CD14-positive monocyte (primary cell): ENCODE results near the gene CFAP90. TPM values are rescaled to one million over a fixed set of nuclear protein-coding genes. Genes with fewer than 3 reads are reported as not detected.

Experiments
- DNase-seq, 3 donors: peaks; one replicate each; pipeline ENCODE4 v3.0.0-alpha.2; 2011 to 2022
- H2AFZ ChIP-seq: 2 replicates; pipeline ENCODE4 v1.6.0; 2012; ENCODE audit warnings: mild to moderate bottlenecking, low read depth, low read length, inconsistent platforms; ENCODE audit not compliant: insufficient read depth, poor library complexity, severe bottlenecking
- H3K27ac ChIP-seq, 2 donors: 1 replicate in 1 of 2; 2 replicates in 1 of 2; pipeline ENCODE4 v1.5.1; 2012 to 2013; ENCODE audit warnings: low read length in 2 of 2, control low read depth in 1 of 2, inconsistent platforms in 1 of 2, low read depth in 1 of 2, mild to moderate bottlenecking in 1 of 2
- H3K27me3 ChIP-seq, 2 donors: one replicate each; pipeline versions ENCODE4 v1.6.0 to v1.6.1; 2011 to 2013; ENCODE audit warnings: low read length in 2 of 2; ENCODE audit not compliant: control insufficient read depth in 2 of 2, insufficient read depth in 2 of 2
- H3K36me3 ChIP-seq, 2 donors: replicated peaks in 1 of 2; 1 replicate in 1 of 2; 2 replicates in 1 of 2; pipeline versions ENCODE4 v1.5.1 to v1.6.1; 2012 to 2013; ENCODE audit warnings: low read length in 2 of 2, control low read depth in 1 of 2, inconsistent platforms in 1 of 2, mild to moderate bottlenecking in 1 of 2; ENCODE audit not compliant: insufficient read depth in 2 of 2, control insufficient read depth in 1 of 2
- H3K4me1 ChIP-seq, 2 donors: 1 replicate in 1 of 2; 2 replicates in 1 of 2; pipeline versions ENCODE4 v1.5.1 to v1.6.1; 2012 to 2013; ENCODE audit warnings: low read length in 2 of 2, control low read depth in 1 of 2, inconsistent platforms in 1 of 2, mild to moderate bottlenecking in 1 of 2, moderate library complexity in 1 of 2; ENCODE audit not compliant: insufficient read depth in 2 of 2, control insufficient read depth in 1 of 2
- H3K4me2 ChIP-seq: replicated peaks from 2 replicates; pipeline ENCODE3; 2012; ENCODE audit warnings: low read length, moderate library complexity, mild to moderate bottlenecking; ENCODE audit not compliant: poor library complexity, severe bottlenecking; ENCODE audit errors: extremely low read depth
- H3K4me3 ChIP-seq, 3 experiments: fragments of 200-600 bp in 1 of 3; sonication (generic) in 1 of 3; replicated peaks in 1 of 3; 1 replicate in 2 of 3; 2 replicates in 1 of 3; pipeline ENCODE4 v1.5.1; 2011 to 2013; ENCODE audit warnings: low read length in 3 of 3, mild to moderate bottlenecking in 3 of 3, control low read depth in 2 of 3, low read depth in 2 of 3, inconsistent platforms in 1 of 3, moderate library complexity in 1 of 3
- H3K79me2 ChIP-seq: 2 replicates; pipeline ENCODE4 v1.6.0; 2012; ENCODE audit warnings: mild to moderate bottlenecking, control low read depth, inconsistent platforms, low read length, moderate library complexity; ENCODE audit not compliant: insufficient read depth
- H3K9ac ChIP-seq: 2 replicates; pipeline ENCODE4 v1.6.0; 2017; ENCODE audit warnings: low read length, mild to moderate bottlenecking; ENCODE audit not compliant: insufficient read depth, poor library complexity, severe bottlenecking
- H3K9me3 ChIP-seq, 2 donors: replicated peaks in 1 of 2; 1 replicate in 1 of 2; 2 replicates in 1 of 2; pipeline versions ENCODE4 v1.5.1 to v1.6.1; 2012 to 2013; ENCODE audit warnings: low read length in 2 of 2, control low read depth in 1 of 2; ENCODE audit not compliant: control insufficient read depth in 1 of 2, insufficient read depth in 1 of 2
- H4K20me1 ChIP-seq: 2 replicates; pipeline ENCODE4 v1.6.0; 2012; ENCODE audit warnings: mild to moderate bottlenecking, low read length, control low read depth, moderate library complexity; ENCODE audit not compliant: insufficient read depth
- H3K27ac Mint-ChIP-seq, 7 donors: one replicate each; pipeline ENCODE4 v1.8.0; 2020; ENCODE audit warnings: mild to moderate bottlenecking in 7 of 7, mixed read lengths in 7 of 7, moderate library complexity in 6 of 7, inconsistent platforms in 2 of 7
- H3K27me3 Mint-ChIP-seq, 3 donors: one replicate each; pipeline ENCODE4 v1.8.0; 2021 to 2022; ENCODE audit warnings: low read depth in 3 of 3, mild to moderate bottlenecking in 3 of 3, mixed read lengths in 3 of 3, moderate library complexity in 3 of 3, inconsistent platforms in 1 of 3
- H3K36me3 Mint-ChIP-seq, 2 donors: one replicate each; pipeline ENCODE4 v1.8.0; 2020; ENCODE audit warnings: mixed read lengths in 2 of 2, inconsistent platforms in 1 of 2, mild to moderate bottlenecking in 1 of 2
- H3K4me1 Mint-ChIP-seq: one replicate; pipeline ENCODE4 v1.8.0; 2020; ENCODE audit warnings: mild to moderate bottlenecking, mixed read lengths
- H3K4me3 Mint-ChIP-seq, 2 donors: one replicate each; pipeline ENCODE4 v1.8.0; 2020; ENCODE audit warnings: mild to moderate bottlenecking in 2 of 2, mixed read lengths in 2 of 2, moderate library complexity in 1 of 2
- H3K9me3 Mint-ChIP-seq, 7 donors: one replicate each; pipeline ENCODE4 v1.8.0; 2020 to 2022; ENCODE audit warnings: mixed read lengths in 7 of 7, mild to moderate bottlenecking in 6 of 7, moderate library complexity in 6 of 7, inconsistent platforms in 2 of 7
- WGBS: methylation state at CpG from one replicate; pipeline ENCODE4 v1.1.5; 2013; ENCODE audit warnings: missing lambda C conversion rate; ENCODE audit not compliant: insufficient coverage; 5-methylcytosine and 5-hydroxymethylcytosine counted together
- intact Hi-C, 2 donors: fragments of 100-400 bp; cut with micrococcal nuclease; formaldehyde crosslinking; loops; one replicate each; pipeline versions ENCODE4 v1.15.0 to v1.15.1; 2023
- polyA plus RNA-seq, 3 donors: library from polyadenylated mRNA; depleted of rRNA in 1 of 3; unstranded in 2 of 3; stranded (reverse) in 1 of 3; fragments of 300-500 nt in 2 of 3; fragments of >200 nt in 1 of 3; fragmentation: Illumina TruSeq in 2 of 3; gene quantifications; 1 replicate in 2 of 3; 2 replicates in 1 of 3; pipeline ENCODE4 v1.2.3, GENCODE V29; 2012 to 2021
- TF ChIP-seq, protein P1 (sequence below): fragments of 200-600 bp; IDR thresholded peaks from one replicate; pipeline ENCODE4 v1.8.0; 2022; ENCODE audit warnings: antibody characterized with exemption, mild to moderate bottlenecking

Gene CFAP90
- polyA plus RNA-seq, 3 donors: not detected

GRCh38 chr5:7781899-7782298 lies 69.0 kb downstream of the CFAP90 start:
- Histone ChIP-seq H3K36me3 (no peaks in the 10 kb centered on the region), H3K9ac (no peak overlapping the region), H3K79me2 (no peaks in the 10 kb centered on the region), H3K9me3 (no peaks in the 10 kb centered on the region), H3K27ac (no peak overlapping the region), H3K4me3 (no peak overlapping the region), H4K20me1 (no peaks in the 10 kb centered on the region), H3K27me3 (peaks cover 32 to 40% of the 10 kb centered on the region in 2 donors), H2AFZ (no peak overlapping the region), H3K4me1 (peaks cover 8 to 10% of the 10 kb centered on the region in 2 donors), H3K4me2 (no peak overlapping the region)
- Mint-ChIP-seq H3K27ac (no peak overlapping the region), H3K36me3 (no peaks in the 10 kb centered on the region), H3K9me3 (peaks cover 0 to 3% (median 0%) of the 10 kb centered on the region in 7 donors), H3K4me1 (peaks cover 10% of the 10 kb centered on the region), H3K27me3 (peaks cover 28 to 49% (median 32%) of the 10 kb centered on the region in 3 donors), H3K4me3 (no peak overlapping the region)
- DNase-seq: no peak
- no CpG with 5 or more reads among the region's 3 CpGs for WGBS
- TF ChIP-seq, protein P1, sequence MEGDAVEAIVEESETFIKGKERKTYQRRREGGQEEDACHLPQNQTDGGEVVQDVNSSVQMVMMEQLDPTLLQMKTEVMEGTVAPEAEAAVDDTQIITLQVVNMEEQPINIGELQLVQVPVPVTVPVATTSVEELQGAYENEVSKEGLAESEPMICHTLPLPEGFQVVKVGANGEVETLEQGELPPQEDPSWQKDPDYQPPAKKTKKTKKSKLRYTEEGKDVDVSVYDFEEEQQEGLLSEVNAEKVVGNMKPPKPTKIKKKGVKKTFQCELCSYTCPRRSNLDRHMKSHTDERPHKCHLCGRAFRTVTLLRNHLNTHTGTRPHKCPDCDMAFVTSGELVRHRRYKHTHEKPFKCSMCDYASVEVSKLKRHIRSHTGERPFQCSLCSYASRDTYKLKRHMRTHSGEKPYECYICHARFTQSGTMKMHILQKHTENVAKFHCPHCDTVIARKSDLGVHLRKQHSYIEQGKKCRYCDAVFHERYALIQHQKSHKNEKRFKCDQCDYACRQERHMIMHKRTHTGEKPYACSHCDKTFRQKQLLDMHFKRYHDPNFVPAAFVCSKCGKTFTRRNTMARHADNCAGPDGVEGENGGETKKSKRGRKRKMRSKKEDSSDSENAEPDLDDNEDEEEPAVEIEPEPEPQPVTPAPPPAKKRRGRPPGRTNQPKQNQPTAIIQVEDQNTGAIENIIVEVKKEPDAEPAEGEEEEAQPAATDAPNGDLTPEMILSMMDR: no peak
- intact Hi-C loops: no loop called here

Other genes starting within 250 kb of the CFAP90 start
- 10 to 100 TPM in 2 of 3 donors, 1 to 10 TPM in 1; 7.2 to 15.5 (median 10.7) TPM for gene FASTKD3, start 17.9 kb upstream of the CFAP90 start, polyA plus RNA-seq
- 10 to 100 TPM; 18.0 to 25.5 (median 22.1) TPM for gene MTRR, start 18.0 kb upstream of the CFAP90 start, polyA plus RNA-seq